Measurements from ENCODE around the gene PRRT1B.

GRCh38 chr9:131559421-131560000, 14.2 kb downstream of the PRRT1B start:
- TF ChIP-seq REST (IDR thresholded peaks at IDR 0.05; ENCODE audit: insufficient read depth in 1 of 2, low read depth in 2 of 2, low read length in 2 of 2), result no peak
- TF ChIP-seq POLR2AphosphoS5 (IDR thresholded peaks at IDR 0.05; ENCODE audit: low read depth, low read length), result no peak
- TF ChIP-seq SIN3A (IDR thresholded peaks at IDR 0.05; ENCODE audit: borderline replicate concordance, insufficient read depth, low read length), result no peak
